ENCODE results near the gene FAT1.

- TF ChIP-seq EZH2 (IDR thresholded peaks at IDR 0.05; ENCODE audit: borderline replicate concordance, low read depth, low read length, poor library complexity, severe bottlenecking): no peak
- TF ChIP-seq, protein P1, sequence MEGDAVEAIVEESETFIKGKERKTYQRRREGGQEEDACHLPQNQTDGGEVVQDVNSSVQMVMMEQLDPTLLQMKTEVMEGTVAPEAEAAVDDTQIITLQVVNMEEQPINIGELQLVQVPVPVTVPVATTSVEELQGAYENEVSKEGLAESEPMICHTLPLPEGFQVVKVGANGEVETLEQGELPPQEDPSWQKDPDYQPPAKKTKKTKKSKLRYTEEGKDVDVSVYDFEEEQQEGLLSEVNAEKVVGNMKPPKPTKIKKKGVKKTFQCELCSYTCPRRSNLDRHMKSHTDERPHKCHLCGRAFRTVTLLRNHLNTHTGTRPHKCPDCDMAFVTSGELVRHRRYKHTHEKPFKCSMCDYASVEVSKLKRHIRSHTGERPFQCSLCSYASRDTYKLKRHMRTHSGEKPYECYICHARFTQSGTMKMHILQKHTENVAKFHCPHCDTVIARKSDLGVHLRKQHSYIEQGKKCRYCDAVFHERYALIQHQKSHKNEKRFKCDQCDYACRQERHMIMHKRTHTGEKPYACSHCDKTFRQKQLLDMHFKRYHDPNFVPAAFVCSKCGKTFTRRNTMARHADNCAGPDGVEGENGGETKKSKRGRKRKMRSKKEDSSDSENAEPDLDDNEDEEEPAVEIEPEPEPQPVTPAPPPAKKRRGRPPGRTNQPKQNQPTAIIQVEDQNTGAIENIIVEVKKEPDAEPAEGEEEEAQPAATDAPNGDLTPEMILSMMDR (conservative IDR thresholded peaks at IDR 0.05; ENCODE audit: low read depth, low read length): no peak
These were observed 31.3 kb upstream of the FAT1 start for GRCh38 chr4:186754976-186755375.

Data from A673 (cell line).